T-helper 1 cell (primary cell): ENCODE data around the gene PCDHB4.
"Not testable (repeated sequence)": the region's sequence is repeated elsewhere in the genome, so short reads cannot be mapped to it uniquely, and the experiment has no call there.

ENCODE experiments used
- DNase-seq, 5 donors: peaks; one replicate each; pipeline ENCODE4 v3.0.0-alpha.2; 2012 to 2020

The PCDHB4 gene

DNA sequence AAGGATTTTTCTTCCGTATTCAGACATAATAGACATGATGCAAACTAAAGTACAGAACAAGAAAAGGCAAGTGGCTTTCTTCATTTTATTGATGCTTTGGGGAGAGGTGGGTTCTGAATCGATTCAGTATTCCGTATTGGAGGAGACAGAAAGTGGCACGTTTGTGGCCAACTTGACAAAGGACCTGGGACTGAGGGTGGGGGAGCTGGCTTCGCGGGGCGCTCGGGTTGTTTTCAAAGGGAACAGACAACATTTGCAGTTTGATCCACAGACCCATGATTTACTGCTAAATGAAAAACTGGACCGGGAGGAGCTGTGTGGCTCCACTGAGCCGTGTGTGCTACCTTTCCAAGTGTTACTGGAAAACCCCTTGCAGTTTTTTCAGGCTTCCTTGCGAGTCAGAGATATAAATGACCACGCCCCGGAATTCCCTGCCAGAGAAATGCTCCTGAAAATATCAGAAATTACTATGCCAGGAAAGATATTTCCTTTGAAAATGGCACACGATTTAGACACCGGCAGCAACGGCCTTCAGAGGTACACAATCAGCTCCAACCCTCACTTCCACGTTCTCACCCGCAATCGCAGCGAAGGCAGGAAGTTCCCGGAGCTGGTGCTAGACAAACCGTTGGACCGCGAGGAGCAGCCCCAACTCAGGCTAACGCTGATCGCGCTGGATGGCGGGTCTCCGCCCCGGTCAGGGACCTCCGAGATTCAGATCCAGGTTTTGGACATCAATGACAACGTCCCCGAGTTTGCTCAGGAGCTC lies 28.8 kb downstream of the PCDHB4 start:
- no peak for DNase-seq

- DNase-seq = no peak
These were observed 29.3 kb downstream of the PCDHB4 start for GRCh38 chr5:141150993-141151325.

GRCh38 chr5:141151632-141152031 lies 30.0 kb downstream of the PCDHB4 start:
- DNase-seq = not testable (repeated sequence)

DNA sequence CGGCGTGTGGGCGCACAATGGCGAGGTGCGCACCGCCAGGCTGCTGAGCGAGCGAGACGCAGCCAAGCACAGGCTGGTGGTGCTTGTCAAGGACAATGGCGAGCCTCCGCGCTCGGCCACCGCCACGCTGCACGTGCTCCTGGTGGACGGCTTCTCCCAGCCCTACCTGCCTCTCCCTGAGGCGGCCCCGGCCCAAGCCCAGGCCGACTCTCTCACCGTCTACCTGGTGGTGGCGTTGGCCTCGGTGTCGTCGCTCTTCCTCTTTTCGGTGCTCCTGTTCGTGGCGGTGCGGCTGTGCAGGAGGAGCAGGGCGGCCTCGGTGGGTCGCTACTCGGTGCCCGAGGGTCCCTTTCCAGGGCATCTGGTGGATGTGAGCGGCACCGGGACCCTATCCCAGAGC lies 30.5 kb downstream of the PCDHB4 start:
- DNase-seq = not testable (repeated sequence)

DNA sequence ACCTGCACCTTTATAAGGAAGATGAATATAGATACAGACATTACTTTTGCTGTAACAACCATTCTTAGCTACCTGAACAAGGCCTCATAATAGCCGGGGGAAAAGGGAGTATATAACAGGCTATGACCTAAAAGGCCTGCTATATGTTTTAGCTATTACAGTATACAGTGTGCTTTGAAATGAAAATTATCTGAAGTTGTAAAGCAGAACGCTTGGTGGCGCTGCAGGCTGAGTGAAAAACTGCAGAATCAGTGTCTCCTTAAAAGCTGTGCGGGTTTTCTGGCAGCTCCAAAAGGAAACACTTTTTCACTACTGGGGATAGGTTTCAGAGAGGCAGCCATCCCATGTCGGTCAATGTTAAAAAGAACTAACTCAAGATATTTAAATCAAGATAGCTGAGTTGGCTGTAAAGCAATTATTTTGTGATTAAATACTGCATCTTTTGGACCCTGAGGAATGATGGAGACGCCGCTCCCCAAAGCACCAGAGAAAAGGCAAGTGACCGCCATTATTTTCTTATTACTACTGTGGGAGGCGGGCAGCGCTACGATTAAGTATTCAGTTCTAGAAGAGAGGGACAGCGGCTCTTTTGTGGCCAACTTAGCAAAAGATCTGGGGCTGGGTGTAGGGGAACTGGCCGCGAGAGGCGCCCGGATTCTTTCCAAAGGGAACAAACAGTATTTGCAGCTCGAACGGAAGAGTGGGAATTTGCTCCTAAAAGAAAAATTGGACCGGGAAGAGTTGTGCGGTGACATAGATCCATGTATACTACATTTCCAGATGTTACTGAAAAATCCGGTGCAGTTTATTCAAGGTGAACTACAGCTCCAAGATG lies 34.1 kb downstream of the PCDHB4 start:
- no peak for DNase-seq

- not testable (repeated sequence) for DNase-seq
These were observed 35.7 kb downstream of the PCDHB4 start for GRCh38 chr5:141157356-141157755.

DNA sequence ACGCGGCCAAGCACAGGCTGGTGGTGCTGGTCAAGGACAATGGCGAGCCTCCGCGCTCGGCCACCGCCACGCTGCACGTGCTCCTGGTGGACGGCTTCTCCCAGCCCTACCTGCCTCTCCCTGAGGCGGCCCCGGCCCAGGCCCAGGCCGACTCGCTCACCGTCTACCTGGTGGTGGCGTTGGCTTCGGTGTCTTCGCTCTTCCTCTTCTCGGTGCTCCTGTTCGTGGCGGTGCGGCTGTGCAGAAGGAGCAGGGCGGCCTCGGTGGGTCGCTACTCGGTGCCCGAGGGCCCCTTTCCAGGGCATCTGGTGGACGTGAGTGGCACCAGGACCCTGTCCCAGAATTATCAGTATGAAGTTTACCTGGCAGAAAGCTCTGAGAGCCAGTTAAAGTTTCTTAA lies 36.3 kb downstream of the PCDHB4 start:
- DNase-seq = not testable (repeated sequence)

DNA sequence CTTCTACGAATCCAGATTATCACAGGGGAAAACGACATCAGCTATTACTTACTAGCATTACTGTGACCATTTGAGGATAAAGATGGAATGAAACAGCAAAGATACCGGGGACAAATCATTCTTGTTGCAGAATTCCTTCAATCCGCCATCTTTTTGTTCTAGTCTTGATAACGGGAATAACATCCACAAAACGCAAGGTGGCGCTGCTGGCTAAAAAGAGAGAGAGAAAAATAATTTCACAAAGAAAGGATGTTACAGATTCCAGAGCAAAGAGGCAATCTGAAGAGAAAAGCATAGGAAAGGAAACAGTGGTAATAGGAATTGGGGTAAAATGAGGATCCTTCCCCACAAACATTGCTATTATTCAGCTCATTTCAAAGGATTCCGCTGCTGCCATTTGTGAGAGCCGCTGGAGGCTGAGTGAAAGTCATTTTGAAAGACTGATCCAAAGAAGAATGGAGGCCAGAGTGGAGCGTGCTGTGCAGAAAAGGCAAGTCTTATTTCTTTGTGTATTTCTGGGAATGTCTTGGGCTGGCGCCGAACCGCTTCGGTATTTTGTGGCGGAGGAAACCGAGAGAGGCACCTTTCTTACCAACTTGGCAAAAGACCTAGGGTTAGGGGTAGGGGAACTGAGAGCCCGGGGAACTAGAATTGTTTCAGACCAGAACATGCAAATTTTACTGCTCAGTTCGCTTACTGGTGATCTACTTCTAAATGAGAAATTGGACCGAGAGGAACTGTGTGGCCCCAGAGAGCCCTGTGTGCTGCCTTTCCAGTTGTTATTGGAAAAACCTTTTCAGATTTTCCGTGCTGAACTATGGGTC lies 51.0 kb downstream of the PCDHB4 start, which contains the start of gene PCDHB7:
TSS of gene PCDHB7 (plus strand) at position 264 of the 824 bp plus-strand sequence. CDS start at position 456, 192 bp downstream.
- DNase-seq = peak in 1 of 5 donors; percentile 1

DNA sequence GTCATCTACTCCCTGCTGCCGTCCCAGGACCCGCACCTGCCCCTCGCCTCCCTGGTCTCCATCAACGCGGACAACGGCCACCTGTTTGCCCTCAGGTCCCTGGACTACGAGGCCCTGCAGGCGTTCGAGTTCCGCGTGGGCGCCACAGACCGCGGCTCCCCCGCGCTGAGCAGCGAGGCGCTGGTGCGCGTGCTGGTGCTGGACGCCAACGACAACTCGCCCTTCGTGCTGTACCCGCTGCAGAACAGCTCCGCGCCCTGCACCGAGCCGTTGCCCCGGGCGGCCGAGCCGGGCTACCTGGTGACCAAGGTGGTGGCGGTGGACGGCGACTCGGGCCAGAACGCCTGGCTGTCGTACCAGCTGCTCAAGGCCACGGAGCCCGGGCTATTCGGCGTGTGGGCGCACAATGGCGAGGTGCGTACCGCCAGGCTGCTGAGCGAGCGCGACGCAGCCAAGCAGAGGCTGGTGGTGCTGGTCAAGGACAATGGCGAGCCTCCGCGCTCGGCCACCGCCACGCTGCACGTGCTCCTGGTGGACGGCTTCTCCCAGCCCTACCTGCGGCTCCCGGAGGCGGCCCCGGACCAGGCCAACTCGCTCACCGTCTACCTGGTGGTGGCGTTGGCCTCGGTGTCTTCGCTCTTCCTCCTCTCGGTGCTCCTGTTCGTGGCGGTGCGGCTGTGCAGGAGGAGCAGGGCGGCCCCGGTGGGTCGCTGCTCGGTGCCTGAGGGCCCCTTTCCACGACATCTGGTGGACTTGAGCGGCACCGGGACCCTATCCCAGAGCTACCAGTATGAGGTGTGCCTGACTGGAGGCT lies 52.9 kb downstream of the PCDHB4 start:
- DNase-seq = not testable (repeated sequence)
